ENCODE measurements around the gene USH2A. TPM values are rescaled to one million over a fixed set of nuclear protein-coding genes. Genes with fewer than 3 reads are reported as not detected.

USH2A gene
- polyA plus RNA-seq, 1 donor from 2014 or later, result 0.17 TPM

DNA sequence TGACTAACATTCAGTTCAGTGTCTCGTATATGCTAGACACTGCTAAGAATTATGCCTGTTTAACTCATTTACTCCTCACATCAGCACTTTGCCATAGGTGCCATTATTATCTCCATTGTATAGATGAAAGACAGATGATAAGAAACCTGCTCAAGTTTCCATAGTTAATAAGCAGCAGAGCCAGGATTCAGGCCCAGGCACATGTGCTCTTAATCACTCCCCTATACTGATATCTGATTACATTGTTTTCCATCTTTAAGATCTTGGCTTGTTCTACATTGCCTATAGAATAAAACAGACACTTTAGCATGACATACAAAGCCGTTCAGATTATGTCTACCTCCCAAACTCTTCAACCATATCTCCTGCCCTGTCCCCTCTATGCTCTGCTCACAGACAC is 30.5 kb upstream of the USH2A start:
- no peak overlapping the region for H2AFZ ChIP-seq (ENCODE audit: low read depth, low read length)
- TF ChIP-seq TAF1 (IDR thresholded peaks at IDR 0.05; ENCODE audit: low read depth) (no peak), EP300 (conservative IDR thresholded peaks at IDR 0.05; ENCODE audit: poor library complexity, severe bottlenecking) (no peak), EZH2 (IDR thresholded peaks at IDR 0.05; ENCODE audit: borderline replicate concordance, insufficient read depth, low read length, poor library complexity, severe bottlenecking) (no peak), MXI1 (conservative IDR thresholded peaks at IDR 0.05; ENCODE audit: poor library complexity, severe bottlenecking) (no peak), SMC3 (conservative IDR thresholded peaks at IDR 0.05; ENCODE audit: poor library complexity) (no peak), POLR2AphosphoS5 (IDR thresholded peaks at IDR 0.05) (no peak), RAD21 (conservative IDR thresholded peaks at IDR 0.05) (no peak)
- TF ChIP-seq, protein P1, sequence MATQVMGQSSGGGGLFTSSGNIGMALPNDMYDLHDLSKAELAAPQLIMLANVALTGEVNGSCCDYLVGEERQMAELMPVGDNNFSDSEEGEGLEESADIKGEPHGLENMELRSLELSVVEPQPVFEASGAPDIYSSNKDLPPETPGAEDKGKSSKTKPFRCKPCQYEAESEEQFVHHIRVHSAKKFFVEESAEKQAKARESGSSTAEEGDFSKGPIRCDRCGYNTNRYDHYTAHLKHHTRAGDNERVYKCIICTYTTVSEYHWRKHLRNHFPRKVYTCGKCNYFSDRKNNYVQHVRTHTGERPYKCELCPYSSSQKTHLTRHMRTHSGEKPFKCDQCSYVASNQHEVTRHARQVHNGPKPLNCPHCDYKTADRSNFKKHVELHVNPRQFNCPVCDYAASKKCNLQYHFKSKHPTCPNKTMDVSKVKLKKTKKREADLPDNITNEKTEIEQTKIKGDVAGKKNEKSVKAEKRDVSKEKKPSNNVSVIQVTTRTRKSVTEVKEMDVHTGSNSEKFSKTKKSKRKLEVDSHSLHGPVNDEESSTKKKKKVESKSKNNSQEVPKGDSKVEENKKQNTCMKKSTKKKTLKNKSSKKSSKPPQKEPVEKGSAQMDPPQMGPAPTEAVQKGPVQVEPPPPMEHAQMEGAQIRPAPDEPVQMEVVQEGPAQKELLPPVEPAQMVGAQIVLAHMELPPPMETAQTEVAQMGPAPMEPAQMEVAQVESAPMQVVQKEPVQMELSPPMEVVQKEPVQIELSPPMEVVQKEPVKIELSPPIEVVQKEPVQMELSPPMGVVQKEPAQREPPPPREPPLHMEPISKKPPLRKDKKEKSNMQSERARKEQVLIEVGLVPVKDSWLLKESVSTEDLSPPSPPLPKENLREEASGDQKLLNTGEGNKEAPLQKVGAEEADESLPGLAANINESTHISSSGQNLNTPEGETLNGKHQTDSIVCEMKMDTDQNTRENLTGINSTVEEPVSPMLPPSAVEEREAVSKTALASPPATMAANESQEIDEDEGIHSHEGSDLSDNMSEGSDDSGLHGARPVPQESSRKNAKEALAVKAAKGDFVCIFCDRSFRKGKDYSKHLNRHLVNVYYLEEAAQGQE (IDR thresholded peaks at IDR 0.05; ENCODE audit: borderline replicate concordance), result no peak
- TF ChIP-seq, protein P2, sequence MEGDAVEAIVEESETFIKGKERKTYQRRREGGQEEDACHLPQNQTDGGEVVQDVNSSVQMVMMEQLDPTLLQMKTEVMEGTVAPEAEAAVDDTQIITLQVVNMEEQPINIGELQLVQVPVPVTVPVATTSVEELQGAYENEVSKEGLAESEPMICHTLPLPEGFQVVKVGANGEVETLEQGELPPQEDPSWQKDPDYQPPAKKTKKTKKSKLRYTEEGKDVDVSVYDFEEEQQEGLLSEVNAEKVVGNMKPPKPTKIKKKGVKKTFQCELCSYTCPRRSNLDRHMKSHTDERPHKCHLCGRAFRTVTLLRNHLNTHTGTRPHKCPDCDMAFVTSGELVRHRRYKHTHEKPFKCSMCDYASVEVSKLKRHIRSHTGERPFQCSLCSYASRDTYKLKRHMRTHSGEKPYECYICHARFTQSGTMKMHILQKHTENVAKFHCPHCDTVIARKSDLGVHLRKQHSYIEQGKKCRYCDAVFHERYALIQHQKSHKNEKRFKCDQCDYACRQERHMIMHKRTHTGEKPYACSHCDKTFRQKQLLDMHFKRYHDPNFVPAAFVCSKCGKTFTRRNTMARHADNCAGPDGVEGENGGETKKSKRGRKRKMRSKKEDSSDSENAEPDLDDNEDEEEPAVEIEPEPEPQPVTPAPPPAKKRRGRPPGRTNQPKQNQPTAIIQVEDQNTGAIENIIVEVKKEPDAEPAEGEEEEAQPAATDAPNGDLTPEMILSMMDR (IDR thresholded peaks at IDR 0.05; ENCODE audit: poor library complexity, severe bottlenecking), result no peak

DNA sequence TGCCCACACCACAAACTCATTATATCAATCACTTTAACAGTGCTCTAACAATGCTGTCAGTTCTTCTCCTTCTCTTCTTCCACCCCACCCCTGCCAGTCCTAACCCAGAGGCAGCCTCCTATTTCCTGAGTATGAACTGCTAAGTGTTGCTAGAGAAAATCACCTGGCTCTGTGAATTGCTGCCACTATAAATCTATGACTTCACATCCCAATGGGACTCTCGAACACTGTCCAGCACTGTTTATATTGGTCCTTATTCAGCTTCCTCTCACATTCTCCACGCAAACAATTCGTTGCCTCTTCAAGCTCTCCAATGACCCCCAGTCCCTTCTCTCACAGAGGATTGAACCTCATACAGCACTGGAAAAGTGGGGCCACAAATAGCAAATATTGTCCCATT is 27.0 kb upstream of the USH2A start:
- H3K79me2 ChIP-seq (replicated peaks; ENCODE audit: insufficient read depth, low read length), result no peaks in the 10 kb centered on the region
- no peak overlapping the region for H3K4me2 ChIP-seq (ENCODE audit: low read length)
- H3K27me3 ChIP-seq (ENCODE audit: insufficient read depth, low read depth, low read length), result no peaks in the 10 kb centered on the region
- H3K9me2 ChIP-seq (ENCODE audit: insufficient read depth, low read length), result no peaks in the 10 kb centered on the region
- no peak overlapping the region for H3K4me3 ChIP-seq (ENCODE audit: low read length)
- H2AFZ ChIP-seq (ENCODE audit: low read depth, low read length), result no peak overlapping the region
- no peaks in the 10 kb centered on the region for H4K20me1 ChIP-seq (ENCODE audit: insufficient read depth)
- no peaks in the 10 kb centered on the region for H3K36me3 ChIP-seq (ENCODE audit: insufficient read depth, low read length)
- no peak overlapping the region for H3K9ac ChIP-seq (ENCODE audit: low read length)
- H3F3A ChIP-seq (ENCODE audit: insufficient read depth, low read length, poor library complexity, severe bottlenecking), result no peaks in the 10 kb centered on the region
- no peak overlapping the region for H3K27ac ChIP-seq (ENCODE audit: low read length)
- TF ChIP-seq, protein P1 (IDR thresholded peaks at IDR 0.05; ENCODE audit: borderline replicate concordance), result no peak
- TF ChIP-seq EP300 (conservative IDR thresholded peaks at IDR 0.05; ENCODE audit: poor library complexity, severe bottlenecking), result no peak
- no peak for TF ChIP-seq SMC3 (conservative IDR thresholded peaks at IDR 0.05; ENCODE audit: poor library complexity)
- TF ChIP-seq MXI1 (conservative IDR thresholded peaks at IDR 0.05; ENCODE audit: poor library complexity, severe bottlenecking), result no peak
- H3K9me3 ChIP-seq (ENCODE audit: low read length), result no peaks in the 10 kb centered on the region

More for the DNA sequence above, 30.5 kb upstream of the USH2A start:
- Histone ChIP-seq H3K4me3 (ENCODE audit: low read length) (no peak overlapping the region), H3K9me2 (ENCODE audit: insufficient read depth, low read length) (no peaks in the 10 kb centered on the region), H4K20me1 (ENCODE audit: insufficient read depth) (no peaks in the 10 kb centered on the region), H3K4me2 (ENCODE audit: low read length) (no peak overlapping the region), H3K9me3 (ENCODE audit: low read length) (no peaks in the 10 kb centered on the region), H3K79me2 (replicated peaks; ENCODE audit: insufficient read depth, low read length) (no peaks in the 10 kb centered on the region), H3K27ac (ENCODE audit: low read length) (no peak overlapping the region), H3K9ac (ENCODE audit: low read length) (no peak overlapping the region), H3K36me3 (ENCODE audit: insufficient read depth, low read length) (no peaks in the 10 kb centered on the region), H3K27me3 (ENCODE audit: insufficient read depth, low read depth, low read length) (no peaks in the 10 kb centered on the region), H3F3A (ENCODE audit: insufficient read depth, low read length, poor library complexity, severe bottlenecking) (no peaks in the 10 kb centered on the region)
